HG03378 (cell line): ENCODE measurements around the gene MTMR2.
"Not testable (repeated sequence)": the region's sequence is repeated elsewhere in the genome, so short reads cannot be mapped to it uniquely, and the experiment has no call there.

Experiments used
- ATAC-seq: cut with Tn5 transposase; IDR thresholded peaks from one replicate; pipeline ENCODE4 v1.9.1; 2021; ENCODE audit warnings: mild to moderate bottlenecking, moderate library complexity; ENCODE audit not compliant: unreplicated experiment

The MTMR2 gene

DNA sequence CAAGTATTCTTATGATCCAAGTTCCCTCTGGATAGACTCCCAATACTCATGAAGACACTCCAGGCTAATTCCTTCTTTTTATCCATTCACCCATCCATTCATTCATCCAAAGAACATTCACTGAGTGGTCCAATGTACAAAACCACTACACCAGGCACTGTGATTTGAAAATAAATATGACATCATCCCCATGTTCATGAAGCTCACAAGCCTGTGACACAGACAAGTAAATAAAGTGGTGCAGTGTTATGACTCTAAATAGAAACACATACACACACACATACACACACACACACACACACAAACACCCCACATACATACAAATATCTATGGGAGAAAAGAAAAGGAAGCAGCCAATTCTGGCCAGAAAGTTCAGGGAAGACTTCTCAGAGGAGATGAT, 35.5 kb downstream of the MTMR2 start:
- no peak for ATAC-seq

DNA sequence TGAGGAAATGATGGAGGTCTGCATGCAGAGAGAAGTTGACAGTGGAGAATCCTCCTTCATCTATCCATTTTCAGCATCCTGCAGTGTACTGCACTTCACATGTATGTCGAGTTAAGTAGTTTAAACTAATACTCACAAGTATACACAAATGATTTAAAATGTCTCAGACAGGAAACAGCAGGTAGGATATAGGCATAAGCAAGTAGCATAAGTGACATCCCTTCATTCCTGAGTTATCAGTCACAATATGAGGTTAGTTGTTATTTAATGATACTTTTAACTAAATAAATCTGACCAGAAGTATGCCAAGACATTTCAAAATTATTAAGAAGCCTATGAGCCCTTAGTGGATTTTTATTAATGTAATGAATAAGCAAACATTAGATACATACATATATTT, 37.4 kb downstream of the MTMR2 start:
- no peak for ATAC-seq

DNA sequence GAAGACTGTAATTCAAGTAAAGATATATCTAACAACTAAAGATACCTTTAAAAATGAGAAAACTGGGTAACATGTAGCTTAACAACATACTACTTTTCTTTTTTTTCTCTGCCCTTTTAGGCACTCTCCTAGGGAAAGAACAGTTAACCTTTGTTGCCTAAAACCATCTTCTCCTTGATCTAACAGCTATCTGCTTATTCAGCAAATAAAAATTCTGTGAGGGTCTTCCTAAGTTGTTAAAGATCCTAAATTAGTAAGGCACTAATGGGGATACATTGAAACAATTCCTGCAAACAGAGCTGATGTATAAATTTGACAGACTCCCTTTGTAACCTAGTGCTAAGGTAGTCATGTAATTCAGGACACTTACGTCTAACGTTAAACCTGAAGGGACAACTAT, 39.1 kb downstream of the MTMR2 start:
- ATAC-seq, result no peak

DNA sequence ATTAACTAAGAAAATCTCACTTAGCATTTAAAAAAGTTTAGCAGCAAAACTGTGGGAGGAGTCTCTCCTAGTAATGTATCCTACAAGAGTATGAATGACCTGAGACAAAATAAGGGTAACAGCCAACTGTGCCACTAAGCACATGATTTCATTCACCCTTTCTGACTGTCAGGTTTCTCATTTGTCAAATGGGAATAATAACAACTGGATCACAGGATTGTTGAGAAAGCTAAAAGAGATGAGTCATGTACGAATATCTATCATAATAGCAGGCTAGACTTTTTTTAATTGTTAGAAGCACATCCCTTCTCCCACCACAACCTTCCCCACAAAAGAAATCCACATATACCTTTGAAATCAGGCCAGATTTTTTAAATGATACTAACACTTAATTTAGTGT, 39.5 kb downstream of the MTMR2 start:
- ATAC-seq, result no peak

DNA sequence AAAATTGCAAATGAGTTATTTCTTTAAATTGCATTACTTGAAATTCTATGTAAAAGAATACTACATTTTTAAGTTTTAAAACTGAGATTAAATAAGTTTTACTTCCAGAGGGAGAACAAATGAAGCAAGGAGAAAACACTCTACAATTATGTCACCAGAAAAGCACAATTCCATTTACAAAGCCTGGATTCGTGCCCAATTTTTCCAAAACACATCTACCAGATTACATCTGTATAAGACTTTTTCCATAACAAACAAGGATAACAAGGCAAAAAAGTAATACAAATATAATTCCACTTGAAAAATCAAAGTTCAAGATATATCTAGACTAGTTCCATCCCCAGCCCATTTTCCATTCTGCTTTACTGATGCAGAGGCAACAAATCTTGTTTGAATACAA, 40.5 kb downstream of the MTMR2 start:
- no peak for ATAC-seq

DNA sequence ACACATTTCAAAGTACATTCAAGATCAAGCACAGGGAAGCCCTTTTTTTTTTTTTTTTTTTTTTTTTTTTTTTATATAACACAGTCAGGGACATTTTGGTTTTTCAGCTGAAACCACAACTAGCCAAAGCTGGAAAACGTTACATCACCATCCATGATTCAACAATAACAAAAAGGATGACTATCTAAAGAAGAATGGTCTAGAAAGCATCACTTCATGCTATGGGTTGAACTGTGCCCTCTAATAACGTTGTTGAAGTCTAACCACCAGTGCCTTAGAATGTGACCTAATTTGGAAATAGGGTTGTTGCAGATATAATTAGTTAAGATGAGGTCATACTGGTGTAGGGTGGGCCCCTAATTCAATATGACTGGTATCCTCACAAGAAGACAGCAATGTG, 46.6 kb downstream of the MTMR2 start:
- ATAC-seq, result no peak

DNA sequence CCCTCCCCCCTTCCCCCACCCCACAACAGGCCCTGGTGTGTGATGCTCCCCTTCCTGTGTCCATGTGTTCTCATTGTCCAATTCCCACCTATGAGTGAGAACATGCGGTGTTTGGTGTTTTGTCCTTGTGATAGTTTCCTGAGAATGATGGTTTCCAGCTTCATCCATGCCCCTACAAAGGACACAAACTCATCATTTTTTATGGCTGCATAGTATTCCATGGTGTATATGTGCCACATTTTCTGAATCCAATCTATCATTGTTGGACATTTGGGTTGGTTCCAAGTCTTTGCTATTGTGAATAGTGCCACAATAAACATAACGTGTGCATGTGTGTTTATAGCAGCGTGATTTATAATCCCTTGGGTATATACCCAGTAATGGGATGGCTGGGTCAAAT, 53.0 kb downstream of the MTMR2 start:
- not testable (repeated sequence) for ATAC-seq

DNA sequence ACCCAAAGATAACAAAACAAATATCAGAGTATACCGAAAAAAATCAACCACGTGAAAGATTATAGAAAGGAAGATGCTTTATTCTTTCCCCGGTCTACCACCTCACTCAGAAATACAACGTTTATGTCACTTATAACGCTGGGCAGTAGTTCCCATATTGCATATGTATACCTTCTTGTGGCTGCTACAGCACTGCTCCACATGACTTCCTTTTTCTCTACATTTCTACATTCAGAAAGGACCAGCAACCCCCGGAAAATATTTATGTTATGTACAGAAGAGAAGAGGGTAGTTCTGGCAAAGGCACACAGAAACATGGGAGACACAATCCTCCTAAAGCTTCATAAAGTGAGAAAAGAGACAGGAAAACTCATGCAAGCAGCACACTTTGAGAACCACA, 56.8 kb downstream of the MTMR2 start:
- ATAC-seq, result no peak

DNA sequence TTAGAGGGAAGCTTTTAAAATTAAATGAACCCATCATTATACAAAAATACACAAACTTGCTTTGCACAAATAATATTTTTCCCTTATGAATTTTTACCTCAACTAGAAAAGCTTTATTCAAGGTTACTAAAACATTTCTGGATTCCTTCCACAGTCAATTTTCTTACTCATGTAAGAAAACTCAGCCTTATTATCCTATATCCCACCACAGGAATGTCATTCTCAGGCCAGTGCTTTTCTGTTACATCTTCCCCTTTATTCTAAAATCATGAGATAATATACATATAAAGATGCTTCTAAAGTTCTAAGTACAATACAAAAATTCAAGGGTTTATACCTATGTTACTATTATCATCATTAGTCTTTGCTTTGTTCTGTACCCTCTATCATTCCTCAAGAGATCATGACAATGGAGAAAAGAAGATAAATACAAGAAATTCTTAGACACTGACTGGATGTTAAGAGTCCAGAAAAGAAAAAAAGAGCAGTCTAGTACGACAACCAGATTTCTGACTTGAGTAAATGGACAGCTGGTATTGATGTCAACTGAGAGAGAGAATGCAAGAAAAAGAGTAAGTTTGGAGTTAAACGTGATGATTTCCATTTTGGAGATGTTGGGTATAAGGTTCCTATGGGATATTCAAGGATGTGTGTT, 60.3 kb downstream of the MTMR2 start:
- no peak for ATAC-seq

DNA sequence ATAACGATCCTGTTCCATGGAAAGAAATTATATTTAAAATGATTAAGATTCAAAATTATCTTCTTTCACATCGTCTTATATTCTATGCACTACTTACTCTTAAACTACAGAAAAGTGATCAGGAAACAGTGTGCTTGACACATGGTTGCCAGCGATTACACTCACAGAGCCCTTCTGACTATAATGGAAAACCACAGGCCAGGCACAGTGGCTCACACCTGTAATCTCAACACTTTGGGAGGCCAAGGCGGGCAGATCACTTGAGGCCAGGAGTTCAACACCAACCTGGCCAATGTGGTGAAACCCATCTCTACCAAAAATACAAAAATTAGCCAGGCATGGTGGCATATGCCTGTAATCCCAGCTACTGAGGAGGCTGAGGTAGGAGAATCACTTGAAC, 63.9 kb downstream of the MTMR2 start:
- ATAC-seq, result not testable (repeated sequence)

DNA sequence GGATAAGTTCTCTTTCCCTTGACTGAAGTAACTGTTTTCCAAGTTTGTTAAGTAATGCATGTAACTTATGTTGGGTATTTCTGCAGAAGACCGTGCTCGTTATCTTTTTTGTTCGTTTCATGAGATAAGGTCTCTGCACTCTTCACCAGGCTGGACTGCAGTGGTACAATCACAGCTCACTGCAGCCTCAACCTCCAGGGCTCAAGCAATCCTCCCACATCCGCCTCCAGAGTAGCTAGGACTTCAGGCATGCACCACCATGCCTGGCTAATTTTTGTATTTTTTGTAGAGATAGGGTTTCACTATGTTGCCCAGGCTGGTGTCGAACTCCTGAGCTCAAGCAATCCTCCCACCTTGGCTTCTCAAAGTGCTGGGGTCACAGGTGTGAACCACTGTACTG, 69.5 kb downstream of the MTMR2 start:
- ATAC-seq, result not testable (repeated sequence)

DNA sequence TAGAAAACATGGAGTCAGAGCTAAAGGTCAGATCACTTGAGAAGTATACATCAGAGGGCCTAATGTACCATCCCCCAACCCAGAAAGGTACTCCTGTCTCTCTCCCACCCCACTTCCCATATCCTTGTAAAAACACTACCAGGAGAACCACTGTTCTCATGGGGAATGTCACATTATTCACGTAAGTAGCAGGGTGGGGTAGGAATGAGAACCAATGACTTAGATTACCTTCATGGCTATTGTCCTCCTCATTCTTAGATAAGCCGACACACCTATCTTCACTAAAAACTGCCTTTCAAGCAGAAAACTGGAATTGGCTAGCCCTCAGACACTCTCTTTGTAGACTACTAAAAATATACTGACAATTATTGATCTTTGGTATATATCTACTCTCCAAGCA, 70.0 kb downstream of the MTMR2 start:
- no peak for ATAC-seq

DNA sequence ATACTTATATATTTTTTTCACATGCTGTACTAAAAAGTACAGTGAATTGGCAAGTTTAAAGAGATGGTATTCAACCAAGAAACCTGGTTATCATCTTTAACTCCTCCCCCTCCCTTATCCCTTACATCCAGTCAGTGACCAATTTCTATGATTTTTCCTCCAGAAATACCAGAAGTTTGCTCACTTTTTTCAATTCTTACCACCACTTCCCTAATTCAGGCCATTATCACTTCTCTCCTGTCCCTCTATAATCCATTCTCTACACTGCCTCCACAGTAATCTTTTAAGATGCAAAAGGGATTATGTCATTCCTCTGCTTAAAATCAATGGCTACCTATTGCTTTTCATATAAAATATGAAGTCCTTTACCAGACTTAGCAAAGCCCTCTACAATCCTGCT, 70.8 kb downstream of the MTMR2 start:
- no peak for ATAC-seq

DNA sequence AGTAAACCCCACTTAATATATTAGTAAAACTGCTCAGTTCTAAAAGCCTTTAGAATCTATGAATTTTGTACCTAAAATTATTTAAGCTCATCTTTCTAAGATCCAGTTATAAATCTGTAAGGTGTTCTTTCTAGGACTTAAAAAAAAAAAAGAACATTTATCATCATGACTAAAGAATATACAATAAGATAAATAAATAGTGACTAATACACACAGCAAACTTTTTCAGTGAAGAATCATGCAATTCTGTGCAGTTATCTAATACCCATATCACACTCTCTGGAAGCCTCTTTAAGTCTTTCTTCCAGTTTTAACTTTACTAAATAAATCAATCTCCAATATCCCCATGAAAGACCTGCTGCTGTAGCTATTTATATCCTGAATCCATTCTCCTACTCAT, 73.8 kb downstream of the MTMR2 start:
- ATAC-seq, result no peak

DNA sequence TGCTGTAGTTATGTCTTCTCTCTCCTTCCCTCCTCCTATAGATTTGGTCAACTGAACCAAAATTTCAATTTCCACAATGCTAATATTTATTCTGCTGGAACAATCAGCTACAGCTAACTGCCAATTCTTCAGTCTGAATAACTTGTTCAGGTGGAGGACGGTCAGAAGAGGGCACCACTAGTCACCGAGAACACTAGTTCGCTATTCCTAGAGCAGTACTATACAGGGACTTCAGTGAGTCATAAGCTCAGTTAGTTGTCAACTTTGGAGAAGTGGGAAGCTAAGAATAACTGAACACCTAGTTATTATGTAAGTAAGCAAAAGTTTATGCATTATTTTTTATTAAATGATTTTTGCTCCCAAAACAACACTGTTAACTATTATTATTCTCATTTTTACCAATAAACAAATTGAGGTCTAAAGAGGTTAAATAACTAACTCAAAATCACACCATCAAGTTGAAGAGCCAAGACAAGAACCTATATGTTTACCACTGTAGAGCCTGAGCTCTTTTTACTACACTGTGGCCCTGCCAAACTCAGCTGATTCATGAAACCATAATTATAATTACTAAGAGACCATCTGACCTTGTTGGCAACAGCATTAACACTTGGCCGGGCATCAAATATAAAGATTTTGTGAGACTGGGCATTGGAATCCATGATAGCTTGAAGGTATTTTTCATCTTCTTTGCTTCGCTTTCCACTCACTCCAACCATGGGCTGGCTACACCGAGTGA, 74.7 kb downstream of the MTMR2 start:
- ATAC-seq, result peak; percentile 52

DNA sequence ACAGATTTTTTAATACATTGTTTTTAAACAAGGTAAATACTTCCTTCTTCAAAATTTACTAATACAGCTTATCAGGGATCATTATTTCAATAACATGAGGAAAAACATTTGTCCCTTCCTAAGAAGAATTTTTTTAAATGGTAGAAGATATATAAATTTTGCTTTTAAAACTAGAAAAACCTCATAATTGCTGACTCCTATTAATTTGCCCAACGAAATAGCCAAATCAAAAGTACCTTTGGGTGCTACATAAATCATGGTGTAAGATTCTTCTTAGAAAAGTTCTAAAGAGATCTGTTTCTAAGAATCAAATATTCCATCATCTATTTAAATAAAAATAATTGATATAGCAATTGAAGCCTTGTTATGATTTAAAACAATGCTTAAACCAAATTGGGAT, 78.7 kb downstream of the MTMR2 start:
- no peak for ATAC-seq

DNA sequence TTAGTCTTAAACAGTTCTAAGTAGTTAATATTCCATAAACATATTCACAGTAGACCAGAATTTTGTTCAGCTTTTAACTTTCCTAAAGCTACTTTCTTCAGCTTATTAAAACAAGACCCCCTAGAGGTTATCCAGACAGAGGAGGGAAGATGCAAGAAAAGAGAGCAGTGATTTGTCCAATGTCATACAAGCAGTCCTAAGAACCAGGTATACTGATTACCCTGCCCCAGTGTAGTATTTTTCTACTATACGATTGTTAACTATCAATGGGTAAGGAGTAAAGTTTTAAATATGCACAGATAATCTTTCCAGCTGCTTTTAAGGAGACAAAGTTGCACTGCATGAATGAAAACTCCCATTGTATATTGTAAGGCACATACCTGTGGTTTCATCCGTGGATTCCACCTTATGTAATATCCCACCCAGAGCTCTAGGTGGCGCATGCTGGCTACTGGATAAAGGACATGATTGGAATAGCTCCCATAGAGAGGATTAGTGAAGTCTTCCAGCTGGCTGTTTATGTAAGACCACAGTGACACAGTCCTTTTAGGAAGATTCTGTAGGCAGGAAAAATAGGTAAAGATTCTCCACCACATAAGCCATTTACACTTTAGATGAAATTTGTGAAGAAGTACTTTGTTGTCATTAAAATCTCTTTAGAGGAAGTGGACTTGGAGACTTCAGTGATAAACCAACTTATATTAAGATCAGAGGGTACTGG, 88.0 kb downstream of the MTMR2 start:
- ATAC-seq, result peak; percentile 96

DNA sequence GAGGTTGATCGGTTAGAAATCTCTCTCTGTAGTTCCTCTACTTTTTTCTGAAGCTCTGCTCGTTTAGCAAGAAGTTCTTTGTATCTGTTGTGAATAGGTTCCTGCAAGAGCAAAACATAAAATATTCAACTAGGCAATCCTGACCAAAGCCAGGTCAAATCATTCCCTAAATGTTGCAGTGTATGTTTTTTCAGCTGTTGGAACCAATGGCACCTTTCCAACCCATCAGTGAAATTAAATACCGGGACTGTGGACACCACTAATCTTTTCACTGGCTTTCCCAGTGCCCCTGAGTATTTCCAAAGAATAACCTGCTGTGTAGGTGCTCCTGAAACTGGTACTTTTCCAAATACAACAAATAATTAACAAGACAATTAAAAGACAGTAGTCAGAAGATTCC, 88.6 kb downstream of the MTMR2 start:
- ATAC-seq, result no peak

DNA sequence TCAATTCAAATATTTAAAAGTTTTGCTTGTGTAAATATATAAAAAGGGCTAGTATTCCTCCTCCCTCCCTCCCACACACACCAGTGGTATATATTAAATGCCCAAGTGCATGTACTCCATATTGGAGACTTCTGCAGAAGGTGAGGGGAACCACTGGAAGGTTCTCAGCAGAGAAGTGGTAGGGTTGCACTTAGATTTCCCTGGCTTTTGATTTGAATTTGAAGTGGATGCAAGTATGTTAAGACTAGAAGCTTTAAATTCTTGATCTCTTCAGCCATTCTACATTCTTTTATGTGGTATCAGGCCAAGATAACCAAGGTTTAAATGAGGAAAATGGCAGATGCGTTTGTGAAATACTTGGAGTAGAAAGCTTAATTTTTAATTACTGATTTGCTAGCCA, 90.5 kb downstream of the MTMR2 start:
- ATAC-seq, result no peak

DNA sequence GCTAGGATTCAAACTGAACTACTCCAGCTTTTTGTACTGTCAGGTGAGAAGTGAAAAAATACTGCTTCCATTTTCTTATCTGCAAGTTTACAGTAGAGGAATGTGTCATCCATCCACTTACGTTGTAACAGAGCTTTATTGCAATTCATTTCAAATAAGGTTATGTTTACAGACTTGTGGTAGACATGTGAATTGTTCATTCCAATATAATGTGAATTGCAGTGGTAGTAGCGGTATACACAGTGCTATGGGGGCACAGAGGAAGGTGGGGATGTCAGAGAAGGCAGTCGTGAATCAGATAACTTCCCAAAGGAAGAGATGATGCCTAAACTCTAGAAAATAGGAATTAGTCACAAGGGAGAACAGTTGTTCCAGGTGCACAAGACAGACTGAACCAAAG, 91.1 kb downstream of the MTMR2 start:
- no peak for ATAC-seq

DNA sequence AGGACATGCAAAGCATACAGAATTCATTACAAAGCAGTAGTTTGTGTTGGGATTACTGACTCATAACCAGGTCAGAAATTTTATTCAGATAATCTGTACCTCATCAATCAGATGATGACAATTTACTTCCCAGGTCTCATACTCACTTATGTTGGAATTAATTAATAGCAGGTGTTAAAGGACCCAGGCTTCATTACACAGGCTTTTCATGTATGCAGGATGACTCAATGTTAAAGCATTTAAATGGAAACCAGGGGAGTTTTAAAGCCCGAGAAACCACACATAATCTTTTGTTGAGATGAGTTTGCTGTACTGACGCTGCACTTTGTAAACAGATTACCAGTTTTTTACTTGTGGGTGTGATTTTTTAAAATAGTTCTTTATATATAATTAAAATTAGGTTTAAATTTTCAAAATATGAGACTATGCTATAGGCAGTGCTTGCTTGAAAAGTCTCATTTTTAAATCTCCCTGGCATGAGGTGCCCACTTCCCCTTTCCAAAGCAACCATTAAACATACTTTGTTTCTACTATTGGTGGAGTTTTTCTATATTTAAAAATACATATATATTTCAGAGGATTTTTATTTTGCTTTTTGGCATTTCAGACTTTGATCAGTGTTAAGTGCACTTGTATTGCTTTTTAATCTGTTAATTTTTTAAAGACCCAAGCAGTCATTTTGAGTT, 92.6 kb downstream of the MTMR2 start:
- no peak for ATAC-seq
